GM12864 (cell line): Measurements from ENCODE around the gene NEXN.
"Not testable (repeated sequence)": the region's sequence is repeated elsewhere in the genome, so short reads cannot be mapped to it uniquely, and the experiment has no call there.

Source experiments
- DNase-seq: peaks from one replicate; pipeline ENCODE4 v3.0.0-alpha.2; 2011; ENCODE audit warnings: low read depth
- H3K4me3 ChIP-seq: 2 replicates; pipeline ENCODE4 v1.5.1; 2011; ENCODE audit warnings: mild to moderate bottlenecking, low read depth, low read length, control low read depth
- CTCF ChIP-seq: IDR thresholded peaks from 2 replicates; pipeline ENCODE4 v1.5.1; 2011; ENCODE audit warnings: low read depth, mild to moderate bottlenecking, moderate library complexity, low read length, control low read depth, inconsistent platforms; ENCODE audit errors: missing control alignments

NEXN gene

GRCh38 chr1:77900687-77901293, 12.4 kb downstream of the NEXN start:
- H3K4me3 ChIP-seq: no peak overlapping the region
- TF ChIP-seq CTCF: peak; percentile 57
- DNase-seq: peak; percentile 21

GRCh38 chr1:77905603-77906002, 17.2 kb downstream of the NEXN start:
- no peak for TF ChIP-seq CTCF
- H3K4me3 ChIP-seq: no peak overlapping the region
- no peak for DNase-seq

GRCh38 chr1:77906019-77906545, 17.7 kb downstream of the NEXN start:
- DNase-seq: no peak
- H3K4me3 ChIP-seq: no peak overlapping the region
- no peak for TF ChIP-seq CTCF

- no peak for DNase-seq
- TF ChIP-seq CTCF: no peak
- no peak overlapping the region for H3K4me3 ChIP-seq
Measured at GRCh38 chr1:77906624-77907023, 18.2 kb downstream of the NEXN start.

- no peak overlapping the region for H3K4me3 ChIP-seq
- DNase-seq: no peak
- TF ChIP-seq CTCF: no peak
Measured at GRCh38 chr1:77910116-77910515, 21.7 kb downstream of the NEXN start.

- DNase-seq, H3K4me3 ChIP-seq: not testable (repeated sequence)
Measured at GRCh38 chr1:77918918-77919317, 30.5 kb downstream of the NEXN start.

GRCh38 chr1:77925518-77925917, 37.1 kb downstream of the NEXN start:
- DNase-seq: no peak
- no peak overlapping the region for H3K4me3 ChIP-seq
- no peak for TF ChIP-seq CTCF
